Measurements from ENCODE around the gene FLNC. TPM values are rescaled to one million over a fixed set of nuclear protein-coding genes. Genes with fewer than 3 reads are reported as not detected.

FLNC gene
- total RNA-seq, 1 donor from 2014 or later, result 0.03 TPM

DNA sequence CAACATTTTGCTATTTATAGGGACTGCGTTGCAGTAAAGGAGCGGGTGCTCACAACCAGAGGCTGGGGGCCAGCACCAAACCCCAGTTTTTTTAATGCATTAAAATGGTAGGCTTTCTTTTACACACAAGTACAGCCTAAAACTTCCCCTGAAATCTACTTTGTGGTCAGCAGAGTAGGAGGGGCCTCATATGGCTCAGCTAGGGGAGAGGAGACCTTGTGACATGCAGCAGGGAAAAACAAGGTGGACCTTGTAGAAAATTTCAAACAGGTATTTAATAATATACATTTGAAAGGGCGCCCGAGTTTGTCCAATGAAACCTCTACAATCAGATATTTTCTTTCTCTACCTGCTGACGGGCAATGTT is 37.0 kb upstream of the FLNC start:
- no peak for DNase-seq (ENCODE audit: low spot score)
- Mint-ChIP-seq H3K36me3 (ENCODE audit: low read depth) (no peaks in the 10 kb centered on the region), H3K4me1 (ENCODE audit: low read depth) (peaks cover 4% of the 10 kb centered on the region), H3K27ac (no peak overlapping the region), H3K9me3 (no peaks in the 10 kb centered on the region), H3K4me3 (no peak overlapping the region), H3K27me3 (ENCODE audit: insufficient read depth) (peaks cover 24% of the 10 kb centered on the region)
- intact Hi-C loops (cut with micrococcal nuclease), result loop anchor here (5.0 kb wide), 1 partner anchor 89 kb away; no protein-coding TSS in a partner anchor

GRCh38 chr7:128794020-128794419 is 36.2 kb upstream of the FLNC start:
- H3K36me3 Mint-ChIP-seq (ENCODE audit: low read depth), result no peaks in the 10 kb centered on the region
- intact Hi-C loops (cut with micrococcal nuclease), result loop anchor here (5.0 kb wide), 1 partner anchor 88 kb away; no protein-coding TSS in a partner anchor
- DNase-seq (ENCODE audit: low spot score), result no peak
- peaks cover 4% of the 10 kb centered on the region for H3K4me1 Mint-ChIP-seq (ENCODE audit: low read depth)
- no peaks in the 10 kb centered on the region for H3K9me3 Mint-ChIP-seq
- H3K27ac Mint-ChIP-seq, result no peak overlapping the region
- H3K27me3 Mint-ChIP-seq (ENCODE audit: insufficient read depth), result peaks cover 18% of the 10 kb centered on the region
- H3K4me3 Mint-ChIP-seq, result no peak overlapping the region

- Mint-ChIP-seq H3K27me3 (ENCODE audit: insufficient read depth) (peaks cover 14% of the 10 kb centered on the region), H3K9me3 (no peaks in the 10 kb centered on the region), H3K27ac (no peak overlapping the region), H3K4me1 (ENCODE audit: low read depth) (peaks cover 4% of the 10 kb centered on the region), H3K4me3 (no peak overlapping the region), H3K36me3 (ENCODE audit: low read depth) (no peaks in the 10 kb centered on the region)
- DNase-seq (ENCODE audit: low spot score), result no peak
- intact Hi-C loops (cut with micrococcal nuclease), result loop anchor here (5.0 kb wide), 1 partner anchor 88 kb away; no protein-coding TSS in a partner anchor
These were observed 35.8 kb upstream of the FLNC start for GRCh38 chr7:128794436-128794835.

- H3K4me1 Mint-ChIP-seq (ENCODE audit: low read depth), result peaks cover 3% of the 10 kb centered on the region
- no peak for DNase-seq (ENCODE audit: low spot score)
- intact Hi-C loops (cut with micrococcal nuclease), result no loop called here
- H3K9me3 Mint-ChIP-seq, result no peaks in the 10 kb centered on the region
- no peak overlapping the region for H3K4me3 Mint-ChIP-seq
- no peak overlapping the region for H3K27ac Mint-ChIP-seq
- H3K27me3 Mint-ChIP-seq (ENCODE audit: insufficient read depth), result peaks cover 7% of the 10 kb centered on the region
- no peaks in the 10 kb centered on the region for H3K36me3 Mint-ChIP-seq (ENCODE audit: low read depth)
These were observed 35.1 kb upstream of the FLNC start for GRCh38 chr7:128795129-128795528.

DNA sequence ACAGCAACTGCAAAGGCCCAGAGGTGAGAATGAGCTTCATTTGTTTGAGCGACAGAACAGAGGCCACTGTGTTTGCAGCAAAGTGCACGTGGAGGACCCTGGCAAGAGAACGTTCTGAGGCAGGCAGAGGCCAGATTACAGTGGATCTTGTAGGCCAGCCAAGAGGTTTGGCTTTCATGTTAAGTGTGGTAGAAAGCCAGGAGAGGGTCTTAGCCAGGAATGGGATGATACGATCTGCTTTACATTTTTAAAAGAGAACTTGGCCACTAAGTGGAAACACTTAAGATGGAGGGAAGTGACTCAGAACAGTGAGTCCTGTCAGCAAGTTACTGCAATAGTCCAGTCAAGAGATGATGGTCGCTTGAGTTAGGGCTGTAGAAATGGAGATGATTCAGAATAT is 33.9 kb upstream of the FLNC start:
- H3K4me3 Mint-ChIP-seq, result no peak overlapping the region
- no peaks in the 10 kb centered on the region for H3K9me3 Mint-ChIP-seq
- intact Hi-C loops (cut with micrococcal nuclease), result no loop called here
- no peaks in the 10 kb centered on the region for H3K4me1 Mint-ChIP-seq (ENCODE audit: low read depth)
- no peak for DNase-seq (ENCODE audit: low spot score)
- peaks cover 2% of the 10 kb centered on the region for H3K27me3 Mint-ChIP-seq (ENCODE audit: insufficient read depth)
- H3K27ac Mint-ChIP-seq, result no peak overlapping the region
- H3K36me3 Mint-ChIP-seq (ENCODE audit: low read depth), result peaks cover under 1% of the 10 kb centered on the region

- Mint-ChIP-seq H3K27ac (no peak overlapping the region), H3K36me3 (ENCODE audit: low read depth) (peaks cover 1% of the 10 kb centered on the region), H3K9me3 (no peaks in the 10 kb centered on the region), H3K4me3 (no peak overlapping the region), H3K27me3 (ENCODE audit: insufficient read depth) (peaks cover 2% of the 10 kb centered on the region), H3K4me1 (ENCODE audit: low read depth) (no peaks in the 10 kb centered on the region)
- no peak for DNase-seq (ENCODE audit: low spot score)
- intact Hi-C loops (cut with micrococcal nuclease), result no loop called here
These were observed 30.8 kb upstream of the FLNC start for GRCh38 chr7:128799451-128799850.

DNA sequence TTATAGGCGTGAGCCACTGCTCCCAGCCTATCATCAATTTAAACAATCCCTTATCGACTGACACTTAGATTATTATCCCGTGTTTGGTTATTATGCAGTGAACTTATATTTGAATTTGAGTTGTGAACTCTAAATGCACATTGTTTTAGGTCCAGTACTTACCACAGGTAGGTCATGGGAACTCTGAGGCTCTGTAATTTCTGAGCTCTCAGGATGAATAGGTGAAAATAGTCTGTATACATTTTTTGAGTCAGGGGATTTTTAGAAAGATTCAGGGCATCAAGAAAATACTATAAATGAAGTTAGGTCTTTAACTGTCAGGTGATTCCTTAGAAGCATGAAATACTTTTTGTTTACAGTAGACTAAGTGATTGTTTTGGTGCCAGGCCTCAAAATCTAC is 29.6 kb upstream of the FLNC start:
- no peak overlapping the region for H3K4me3 Mint-ChIP-seq
- H3K9me3 Mint-ChIP-seq, result no peaks in the 10 kb centered on the region
- peaks cover 1% of the 10 kb centered on the region for H3K36me3 Mint-ChIP-seq (ENCODE audit: low read depth)
- DNase-seq (ENCODE audit: low spot score), result no peak
- no peaks in the 10 kb centered on the region for H3K4me1 Mint-ChIP-seq (ENCODE audit: low read depth)
- intact Hi-C loops (cut with micrococcal nuclease), result no loop called here
- peak overlapping the region; percentile 5 for H3K27ac Mint-ChIP-seq
- peaks cover 2% of the 10 kb centered on the region for H3K27me3 Mint-ChIP-seq (ENCODE audit: insufficient read depth)

DNA sequence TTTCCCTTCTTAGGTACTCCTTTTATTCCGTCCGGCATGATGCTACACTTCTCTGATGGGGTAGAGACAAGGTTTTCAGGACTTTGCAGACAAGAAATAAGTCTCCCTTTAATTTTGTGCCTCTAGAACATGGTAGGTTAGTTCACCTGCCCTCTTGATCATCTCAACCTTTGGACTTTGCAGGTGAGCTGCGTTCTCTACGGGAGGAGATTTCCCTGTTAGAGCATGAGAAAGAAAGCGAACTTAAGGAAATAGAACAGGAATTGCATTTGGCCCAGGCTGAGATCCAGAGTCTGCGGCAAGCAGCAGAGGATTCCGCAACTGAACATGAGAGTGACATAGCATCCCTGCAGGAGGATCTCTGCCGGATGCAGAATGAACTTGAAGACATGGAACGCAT is 29.2 kb upstream of the FLNC start:
- peak overlapping the region; percentile 5 for H3K27ac Mint-ChIP-seq
- peaks cover 2% of the 10 kb centered on the region for H3K27me3 Mint-ChIP-seq (ENCODE audit: insufficient read depth)
- no peak overlapping the region for H3K4me3 Mint-ChIP-seq
- H3K36me3 Mint-ChIP-seq (ENCODE audit: low read depth), result peaks cover 1% of the 10 kb centered on the region
- no peaks in the 10 kb centered on the region for H3K4me1 Mint-ChIP-seq (ENCODE audit: low read depth)
- H3K9me3 Mint-ChIP-seq, result no peaks in the 10 kb centered on the region
- intact Hi-C loops (cut with micrococcal nuclease), result no loop called here
- DNase-seq (ENCODE audit: low spot score), result no peak

- intact Hi-C loops (cut with micrococcal nuclease), result no loop called here
- no peak for DNase-seq (ENCODE audit: low spot score)
- no peaks in the 10 kb centered on the region for H3K9me3 Mint-ChIP-seq
- no peaks in the 10 kb centered on the region for H3K4me1 Mint-ChIP-seq (ENCODE audit: low read depth)
- peaks cover 1% of the 10 kb centered on the region for H3K36me3 Mint-ChIP-seq (ENCODE audit: low read depth)
- no peak overlapping the region for H3K27ac Mint-ChIP-seq
- peaks cover 2% of the 10 kb centered on the region for H3K27me3 Mint-ChIP-seq (ENCODE audit: insufficient read depth)
- no peak overlapping the region for H3K4me3 Mint-ChIP-seq
These were observed 28.4 kb upstream of the FLNC start for GRCh38 chr7:128801667-128802418.

DNA sequence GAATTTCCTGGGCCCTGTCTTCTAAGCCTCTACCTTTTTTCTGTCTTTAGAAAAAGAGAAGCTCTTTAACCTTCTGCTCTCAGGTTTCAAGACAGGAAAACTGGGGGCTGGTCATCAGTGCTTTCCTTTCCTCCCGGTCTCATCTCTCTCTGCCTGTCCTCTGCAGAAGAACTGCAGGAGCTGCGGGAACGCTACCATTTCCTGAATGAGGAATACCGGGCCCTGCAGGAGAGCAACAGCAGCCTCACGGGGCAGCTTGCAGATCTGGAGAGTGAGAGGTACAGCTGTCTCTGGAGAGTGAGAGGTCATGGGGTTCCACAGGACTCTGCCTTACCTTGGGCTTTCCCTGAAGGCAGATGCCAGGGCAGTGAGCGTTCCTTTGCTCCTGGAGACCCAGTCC is 25.7 kb upstream of the FLNC start:
- Mint-ChIP-seq H3K36me3 (ENCODE audit: low read depth) (peaks cover 1% of the 10 kb centered on the region), H3K9me3 (no peaks in the 10 kb centered on the region), H3K4me3 (no peak overlapping the region), H3K27me3 (ENCODE audit: insufficient read depth) (peaks cover 2% of the 10 kb centered on the region), H3K4me1 (ENCODE audit: low read depth) (no peaks in the 10 kb centered on the region), H3K27ac (no peak overlapping the region)
- no peak for DNase-seq (ENCODE audit: low spot score)
- intact Hi-C loops (cut with micrococcal nuclease), result no loop called here

DNA sequence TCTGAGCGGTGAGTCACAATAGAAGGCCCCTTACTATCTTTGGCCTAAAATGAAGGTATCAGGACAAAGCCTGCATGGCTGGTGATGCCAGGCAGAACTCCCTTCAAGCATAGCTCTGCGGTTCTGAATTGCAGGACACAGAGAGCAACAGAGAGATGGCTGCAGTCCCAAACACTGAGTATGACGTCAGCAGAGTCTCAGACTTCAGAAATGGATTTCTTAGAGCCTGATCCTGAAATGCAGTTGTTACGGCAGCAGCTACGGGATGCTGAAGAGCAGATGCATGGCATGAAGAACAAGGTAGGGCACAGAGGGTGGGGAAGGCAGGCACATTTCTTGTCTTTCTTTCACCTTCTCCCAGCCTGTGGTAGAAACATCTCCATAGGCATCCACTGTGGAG is 25.0 kb upstream of the FLNC start:
- H3K4me1 Mint-ChIP-seq (ENCODE audit: low read depth), result no peaks in the 10 kb centered on the region
- no peak for DNase-seq (ENCODE audit: low spot score)
- no peak overlapping the region for H3K27ac Mint-ChIP-seq
- intact Hi-C loops (cut with micrococcal nuclease), result no loop called here
- H3K9me3 Mint-ChIP-seq, result no peaks in the 10 kb centered on the region
- H3K27me3 Mint-ChIP-seq (ENCODE audit: insufficient read depth), result peaks cover 2% of the 10 kb centered on the region
- H3K4me3 Mint-ChIP-seq, result no peak overlapping the region
- H3K36me3 Mint-ChIP-seq (ENCODE audit: low read depth), result peaks cover 1% of the 10 kb centered on the region

GRCh38 chr7:128807191-128807590 is 23.0 kb upstream of the FLNC start:
- H3K27ac Mint-ChIP-seq, result no peak overlapping the region
- no peaks in the 10 kb centered on the region for H3K9me3 Mint-ChIP-seq

DNA sequence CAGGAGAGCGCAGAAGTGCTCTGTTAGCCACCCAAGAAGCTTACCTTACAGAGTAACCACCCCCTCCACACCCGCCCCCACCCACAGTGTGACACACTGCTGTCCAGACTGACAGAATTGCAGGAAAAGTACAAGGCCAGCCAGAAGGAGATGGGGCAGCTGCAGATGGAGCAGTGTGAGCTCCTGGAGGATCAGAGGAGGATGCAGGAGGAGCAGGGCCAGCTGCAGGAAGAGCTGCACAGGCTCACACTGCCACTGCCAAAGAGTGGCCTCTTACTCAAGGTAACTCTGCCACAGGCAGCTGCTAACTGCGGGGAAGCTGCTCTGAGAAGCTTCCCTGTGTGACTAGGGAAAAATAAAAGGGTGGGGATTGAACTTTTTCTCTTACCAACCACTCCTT is 20.8 kb upstream of the FLNC start:
- no peak overlapping the region for H3K27ac Mint-ChIP-seq
- no peak overlapping the region for H3K4me3 Mint-ChIP-seq
- intact Hi-C loops (cut with micrococcal nuclease), result no loop called here
- no peak for DNase-seq (ENCODE audit: low spot score)
- H3K9me3 Mint-ChIP-seq, result no peaks in the 10 kb centered on the region
- H3K27me3 Mint-ChIP-seq (ENCODE audit: insufficient read depth), result no peaks in the 10 kb centered on the region
- no peaks in the 10 kb centered on the region for H3K4me1 Mint-ChIP-seq (ENCODE audit: low read depth)
- no peaks in the 10 kb centered on the region for H3K36me3 Mint-ChIP-seq (ENCODE audit: low read depth)

More at GRCh38 chr7:128807191-128807590, 23.0 kb upstream of the FLNC start:
- Mint-ChIP-seq H3K27me3 (ENCODE audit: insufficient read depth) (peaks cover 2% of the 10 kb centered on the region), H3K36me3 (ENCODE audit: low read depth) (no peaks in the 10 kb centered on the region), H3K4me3 (no peak overlapping the region), H3K4me1 (ENCODE audit: low read depth) (no peaks in the 10 kb centered on the region)
- intact Hi-C loops (cut with micrococcal nuclease), result no loop called here
- DNase-seq (ENCODE audit: low spot score), result no peak

- intact Hi-C loops (cut with micrococcal nuclease), result no loop called here
- H3K27ac Mint-ChIP-seq, result no peak overlapping the region
- H3K9me3 Mint-ChIP-seq, result no peaks in the 10 kb centered on the region
These were observed 19.7 kb upstream of the FLNC start for GRCh38 chr7:128810473-128810872.

More at GRCh38 chr7:128810473-128810872, 19.7 kb upstream of the FLNC start:
- H3K36me3 Mint-ChIP-seq (ENCODE audit: low read depth), result no peaks in the 10 kb centered on the region
- no peak for DNase-seq (ENCODE audit: low spot score)
- H3K4me1 Mint-ChIP-seq (ENCODE audit: low read depth), result no peaks in the 10 kb centered on the region
- H3K27me3 Mint-ChIP-seq (ENCODE audit: insufficient read depth), result peaks cover 2% of the 10 kb centered on the region
- no peak overlapping the region for H3K4me3 Mint-ChIP-seq
